IPS DF 4.7 (cell line): ENCODE measurements around the gene LRRC25.
"Not testable (repeated sequence)": the region's sequence is repeated elsewhere in the genome, so short reads cannot be mapped to it uniquely, and the experiment has no call there.

Source experiments
- DNase-seq: peaks from one replicate; pipeline ENCODE4 v3.0.0-alpha.2; 2013; ENCODE audit warnings: low spot score; ENCODE audit errors: extremely low read depth

The LRRC25 gene

DNA sequence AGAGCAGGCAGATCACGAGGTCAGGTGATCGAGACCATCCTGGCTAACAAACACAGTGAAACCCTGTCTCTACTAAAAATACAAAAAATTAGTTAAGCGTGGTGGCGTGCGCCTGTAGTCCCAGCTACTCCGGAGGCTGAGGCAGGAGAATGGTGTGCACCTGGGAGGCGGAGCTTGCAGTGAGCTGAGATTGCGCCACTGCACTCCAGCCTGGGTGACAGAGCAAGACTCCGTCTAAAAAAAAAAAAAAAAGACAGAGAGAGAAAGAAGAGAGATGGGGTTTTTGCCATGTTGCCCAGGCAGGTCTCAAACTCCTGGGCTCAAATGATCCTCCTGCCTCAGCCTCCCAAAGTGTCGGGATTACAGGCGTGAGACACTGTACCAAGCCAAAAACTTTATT is 8.3 kb upstream of the LRRC25 start:
- DNase-seq = not testable (repeated sequence)

- not testable (repeated sequence) for DNase-seq
These were observed 5.2 kb upstream of the LRRC25 start for GRCh38 chr19:18402455-18403248.

- DNase-seq = no peak
These were observed 4.2 kb upstream of the LRRC25 start for GRCh38 chr19:18401580-18402112.

- DNase-seq = no peak
These were observed 1.6 kb upstream of the LRRC25 start for GRCh38 chr19:18399008-18399407.

DNA sequence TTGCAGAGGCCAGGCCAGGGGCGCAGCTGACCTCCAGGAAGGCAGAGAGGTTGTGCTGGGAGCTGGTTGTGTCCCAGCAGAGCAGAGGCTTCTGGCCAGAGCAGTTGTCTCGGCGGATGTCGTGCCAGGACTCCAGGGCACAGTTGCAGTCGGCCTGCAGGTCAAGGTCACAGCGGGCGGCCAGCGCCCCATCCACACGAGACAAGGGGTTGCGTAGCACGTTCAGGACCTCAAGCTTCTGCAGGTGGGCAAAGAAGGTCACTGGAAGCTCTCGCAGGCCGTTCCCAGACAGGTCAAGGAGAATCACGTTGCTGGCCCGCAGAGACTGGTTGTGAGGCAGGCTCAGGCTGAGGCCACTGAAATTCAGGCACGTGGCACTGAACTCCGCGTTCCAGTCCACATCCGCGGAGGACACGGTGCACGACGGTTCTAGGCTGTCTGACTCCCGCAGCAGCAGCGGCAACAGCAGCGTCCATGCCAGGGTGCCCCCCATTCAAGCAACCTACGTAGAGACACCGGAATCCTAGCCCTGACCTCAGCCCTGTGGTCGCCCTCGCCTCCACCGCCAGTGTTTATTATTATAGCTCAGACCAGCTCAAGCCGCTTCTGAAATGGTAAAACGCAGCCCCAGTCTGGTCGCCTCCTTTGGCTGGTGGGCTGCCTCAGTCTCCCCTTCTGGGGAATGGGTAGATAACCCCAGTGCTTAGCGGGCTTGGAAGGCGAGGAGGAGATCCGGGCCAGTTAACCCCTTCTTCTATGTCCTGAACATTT is 766 bp downstream of the LRRC25 start:
- no peak for DNase-seq

- DNase-seq = no peak
These were observed 3.6 kb downstream of the LRRC25 start for GRCh38 chr19:18393836-18394235.

DNA sequence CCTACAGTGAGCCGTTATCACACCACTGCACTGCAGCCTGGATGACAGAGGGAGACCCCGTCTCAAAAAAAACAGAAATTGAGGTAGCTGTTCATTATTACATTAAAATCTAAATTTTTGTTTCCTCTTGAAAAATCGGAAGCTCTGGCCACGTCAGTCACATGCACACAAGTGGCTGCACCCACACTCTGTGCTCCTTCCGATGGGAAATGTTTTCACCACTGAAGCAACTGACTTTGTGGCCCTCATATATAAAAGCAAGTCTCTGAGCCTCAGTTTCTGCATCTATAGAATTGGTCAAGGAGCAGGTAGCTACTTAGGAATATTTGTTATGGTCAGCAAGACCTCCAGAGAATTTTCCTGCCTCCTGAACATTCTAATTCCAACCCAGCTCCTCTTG is 4.5 kb downstream of the LRRC25 start:
- no peak for DNase-seq

DNA sequence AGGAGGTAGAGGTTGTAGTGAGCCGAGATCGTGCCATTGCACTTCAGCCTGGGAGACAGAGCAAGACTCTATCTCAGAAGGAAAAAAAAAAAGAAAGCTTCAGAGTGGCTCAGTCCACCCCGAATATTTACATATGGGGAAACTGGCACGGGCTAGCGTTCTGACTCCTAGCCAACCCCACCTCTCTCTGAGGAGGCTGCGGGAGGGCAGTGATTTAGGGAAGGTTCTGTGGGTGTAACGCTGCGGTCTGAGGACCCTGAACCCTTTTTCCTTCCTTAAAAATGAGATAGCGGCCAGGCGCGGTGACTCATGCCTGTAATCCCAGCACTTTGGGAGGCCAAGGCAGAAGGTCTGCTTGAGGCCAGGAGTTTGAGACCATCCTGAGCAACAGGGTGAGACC is 5.0 kb downstream of the LRRC25 start:
- DNase-seq = no peak

DNA sequence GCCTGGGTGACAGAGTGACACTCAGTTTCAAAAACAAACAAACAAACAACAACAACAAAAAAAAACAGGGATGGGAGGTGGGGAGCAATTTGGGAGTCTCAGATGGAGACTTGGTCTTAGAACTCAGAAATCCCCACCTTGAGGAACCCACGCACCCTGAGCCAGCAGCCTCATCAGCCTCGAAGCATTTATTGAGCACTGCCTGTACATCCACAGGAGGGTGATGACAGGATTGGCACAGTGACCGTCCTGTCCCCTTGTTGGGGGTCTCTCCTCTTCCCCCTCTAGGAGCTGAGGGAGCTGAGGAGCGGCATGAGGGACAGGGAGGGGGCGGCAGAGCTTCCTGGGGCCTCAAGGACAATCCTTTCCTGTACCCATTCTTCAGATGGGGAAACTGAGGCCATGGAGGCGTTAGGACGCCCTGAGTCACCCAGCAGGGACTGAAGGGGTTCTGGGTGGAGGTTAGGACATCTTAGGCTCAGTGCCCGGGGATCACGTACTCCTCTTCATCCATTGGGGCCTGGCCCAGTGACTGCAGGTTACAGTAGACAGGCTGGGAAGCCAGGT is 5.8 kb downstream of the LRRC25 start:
- DNase-seq = no peak

DNA sequence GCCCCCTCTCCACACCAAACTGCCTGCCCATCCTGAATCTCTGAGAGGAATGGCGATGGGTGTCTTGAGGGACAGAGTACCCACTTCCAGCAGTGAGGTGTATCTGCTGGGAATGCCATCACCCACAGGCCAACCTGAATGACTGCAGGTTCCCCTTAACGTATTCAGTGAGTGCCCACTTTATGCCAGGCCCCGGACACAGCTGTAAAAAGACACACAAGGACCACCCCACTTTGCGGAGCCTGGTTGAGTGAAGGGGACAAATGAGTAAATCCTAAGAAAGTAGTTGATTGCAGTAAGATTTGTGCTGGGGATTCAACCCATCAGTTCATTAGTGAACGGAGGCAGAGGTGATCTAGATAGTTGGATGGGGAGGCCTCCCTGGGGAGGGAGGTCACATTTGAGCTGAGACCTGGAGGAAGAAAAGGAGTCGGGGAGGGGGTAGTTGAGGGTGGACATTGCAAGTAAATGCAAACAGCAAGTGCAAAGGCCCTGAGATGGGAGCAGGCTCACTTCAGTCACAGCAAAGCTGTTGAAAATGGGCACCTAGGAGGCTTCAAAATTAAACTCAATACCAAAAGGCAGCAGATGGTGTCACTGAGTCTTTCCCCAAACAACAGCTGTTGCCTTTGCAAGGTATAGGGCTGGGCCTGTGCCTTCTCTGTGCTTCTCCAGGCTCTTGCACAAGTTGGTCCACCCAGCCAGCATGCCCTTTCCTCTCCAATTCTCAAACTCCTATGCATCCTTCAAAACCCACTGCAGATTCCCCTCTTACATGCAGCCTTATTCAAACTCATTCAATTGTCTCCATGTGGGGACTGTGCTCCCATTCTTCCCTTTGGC is 7.1 kb downstream of the LRRC25 start:
- DNase-seq = no peak

DNA sequence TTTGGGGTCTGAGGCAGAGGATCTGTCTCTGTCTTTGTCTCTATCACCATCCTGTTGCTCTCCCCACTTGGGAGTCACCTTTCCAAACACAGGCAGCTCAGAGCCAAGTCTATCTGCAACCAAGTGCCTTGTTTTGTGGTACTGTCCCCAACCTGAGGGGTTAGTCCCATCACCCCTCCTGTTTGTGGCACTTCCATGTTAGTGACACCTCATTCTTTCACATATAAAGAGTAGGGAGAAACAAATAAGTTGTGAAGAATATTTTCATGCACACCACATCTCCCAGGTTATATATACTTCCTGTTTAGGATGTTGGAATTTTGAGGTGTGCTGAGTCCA is 7.7 kb downstream of the LRRC25 start:
- no peak for DNase-seq

DNA sequence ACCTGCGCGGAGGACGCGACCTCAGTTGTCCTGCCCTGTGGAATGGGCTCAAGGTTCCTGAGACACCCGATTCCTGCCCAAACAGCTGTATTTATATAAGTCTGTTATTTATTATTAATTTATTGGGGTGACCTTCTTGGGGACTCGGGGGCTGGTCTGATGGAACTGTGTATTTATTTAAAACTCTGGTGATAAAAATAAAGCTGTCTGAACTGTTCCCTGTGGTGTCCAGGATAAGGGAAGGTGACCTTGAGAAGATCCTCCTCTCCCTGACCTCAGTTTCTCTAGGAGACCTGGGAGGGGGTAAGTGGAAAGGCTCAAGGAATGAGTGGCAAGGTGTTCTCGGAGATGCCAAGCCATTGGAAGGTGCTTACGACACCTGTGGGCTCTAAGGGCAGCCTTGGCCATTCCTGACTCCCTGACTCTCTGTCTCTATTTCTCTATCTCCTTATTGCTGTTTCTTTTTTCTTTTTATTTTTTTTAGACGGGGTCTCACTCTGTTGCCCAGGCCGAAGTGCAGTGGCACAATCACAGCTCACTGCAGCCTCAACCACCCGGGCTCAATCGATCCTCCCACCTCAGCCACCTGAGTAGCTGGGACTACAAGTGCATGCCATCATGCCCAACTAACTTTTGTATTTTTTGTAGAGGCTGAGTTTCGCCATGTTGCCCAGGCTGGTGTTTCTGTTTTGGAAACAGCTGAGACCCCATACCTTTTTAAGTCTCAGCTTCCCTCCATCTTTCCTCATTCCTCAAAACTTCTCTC is 8.3 kb downstream of the LRRC25 start:
- no peak for DNase-seq

- DNase-seq = no peak
These were observed 9.1 kb downstream of the LRRC25 start for GRCh38 chr19:18388100-18388959.

- no peak for DNase-seq
These were observed 10.7 kb downstream of the LRRC25 start for GRCh38 chr19:18386543-18387271.

GRCh38 chr19:18385675-18386542 is 11.5 kb downstream of the LRRC25 start, which contains the start of gene GDF15:
GDF15 (plus strand) TSS chr19:18386158; CDS start chr19:18386190, 32 bp downstream.
- DNase-seq = no peak

DNA sequence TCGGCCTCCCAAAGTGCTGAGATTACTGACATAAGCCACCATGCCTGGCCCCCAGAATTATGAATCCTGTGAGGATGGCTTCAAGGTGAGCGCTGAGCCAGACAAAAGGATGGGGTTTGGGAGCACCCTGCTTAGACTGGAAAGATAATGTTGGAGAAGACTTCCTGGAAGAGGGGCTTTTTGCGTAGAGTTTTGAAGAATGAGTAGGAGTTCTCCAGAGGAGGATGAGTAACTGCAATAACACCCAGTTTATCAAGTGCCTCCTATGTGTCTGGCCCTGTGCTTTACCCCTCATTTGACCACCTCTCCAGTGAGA is 12.1 kb downstream of the LRRC25 start:
- DNase-seq = no peak

- no peak for DNase-seq
These were observed 12.6 kb downstream of the LRRC25 start for GRCh38 chr19:18384775-18385174.

- DNase-seq = not testable (repeated sequence)
These were observed 13.8 kb downstream of the LRRC25 start for GRCh38 chr19:18383622-18384021.
